OCI-LY1 (cell line): Measurements from ENCODE around the gene CDH23.

Experiments
- CTCF ChIP-seq: fragments of 200-600 bp; sonication (generic), shearing (Covaris generic); IDR thresholded peaks from 2 replicates; pipeline ENCODE4 v1.5.1; 2017; ENCODE audit warnings: mild to moderate bottlenecking, antibody characterized with exemption, low read length, moderate library complexity, mixed read lengths
- EZH2 ChIP-seq: fragments of 200-600 bp; sonication (generic), shearing (Covaris generic); IDR thresholded peaks from 2 replicates; pipeline ENCODE4 v1.8.0; 2017; ENCODE audit warnings: borderline replicate concordance, mixed run types, mild to moderate bottlenecking, antibody characterized with exemption, low read length, moderate library complexity, mixed read lengths

- TF ChIP-seq CTCF (no peak), EZH2 (no peak)
Observed at GRCh38 chr10:71438761-71439160, 42.0 kb downstream of the CDH23 start.
